ENCODE measurements around the gene EIF2S2. TPM values are rescaled to one million over a fixed set of nuclear protein-coding genes. Genes with fewer than 3 reads are reported as not detected.

Gene EIF2S2
- total RNA-seq, 1 experiment from 2014 or later: 121 TPM

GRCh38 chr20:34072778-34073177 lies 39.3 kb downstream of the EIF2S2 start:
- DNase-seq (ENCODE audit: low read depth, low spot score) (no peak), ATAC-seq (no peak)
- peaks cover 0 to 23% of the 10 kb centered on the region in 2 experiments; a peak in 2 of 4 replicates for H3K4me1 ChIP-seq (ENCODE audit: control insufficient read depth in 1 of 2, insufficient read depth in 2 of 2, low read length in 2 of 2)
- no peak overlapping the region for H3K4me3 ChIP-seq (replicated peaks in 1 of 2; ENCODE audit: low read depth in 1 of 2, low read length in 2 of 2)
- H3K9ac ChIP-seq (ENCODE audit: low read length): no peak overlapping the region
- no peaks in the 10 kb centered on the region for H3K9me2 ChIP-seq (ENCODE audit: insufficient read depth)
- no peaks in the 10 kb centered on the region for H3K9me3 ChIP-seq (ENCODE audit: control insufficient read depth in 1 of 2, insufficient read depth in 1 of 2, low read depth in 1 of 2, low read length in 2 of 2)
- no peak overlapping the region for H3K27ac ChIP-seq (ENCODE audit: low read depth, low read length)
- TSS peak; percentile 22 for BruUV-seq (replicated peaks)
- H3K27me3 ChIP-seq (ENCODE audit: insufficient read depth, low read length): no peaks in the 10 kb centered on the region
- CTCF ChIA-PET: no interaction called here
- TF ChIP-seq SP1 (IDR thresholded peaks at IDR 0.05; ENCODE audit: low read depth) (no peak), CBX3 (IDR thresholded peaks at IDR 0.05; ENCODE audit: low read depth) (no peak), POLR2A (IDR thresholded peaks at IDR 0.05; ENCODE audit: borderline replicate concordance, extremely low read depth, insufficient read depth, insufficient read length) (no peak), ZFX (IDR thresholded peaks at IDR 0.05) (no peak)
- no peak overlapping the region for H3K4me2 ChIP-seq (ENCODE audit: low read length)
- H4K20me1 ChIP-seq (ENCODE audit: insufficient read depth): peaks cover 3% of the 10 kb centered on the region; the same call in 1 of the 2 replicates
- POLR2A ChIA-PET: no interaction called here
- H3K36me3 ChIP-seq (ENCODE audit: control insufficient read depth in 1 of 2, insufficient read depth in 2 of 2, low read length in 2 of 2): peaks cover 7 to 12% of the 10 kb centered on the region in 2 experiments
- RAD21 ChIA-PET (ENCODE audit: low non-redundant PET in 1 of 2, low total read pairs in 2 of 2, uncharacterized antibody in 2 of 2, unreplicated experiment in 2 of 2): no interaction called here
- no peak overlapping the region for H2AFZ ChIP-seq (ENCODE audit: low read depth, low read length, poor library complexity, severe bottlenecking)
- peaks cover 34% of the 10 kb centered on the region; the same call in 1 of the 2 replicates for H3K79me2 ChIP-seq (ENCODE audit: insufficient read depth, low read length)
- intact Hi-C loops (cut with micrococcal nuclease): no loop called here

GRCh38 chr20:34072076-34072475 lies 40.0 kb downstream of the EIF2S2 start:
- H3K9me3 ChIP-seq (ENCODE audit: control insufficient read depth in 1 of 2, insufficient read depth in 1 of 2, low read depth in 1 of 2, low read length in 2 of 2): no peaks in the 10 kb centered on the region
- no peak overlapping the region for H3K4me3 ChIP-seq (replicated peaks in 1 of 2; ENCODE audit: low read depth in 1 of 2, low read length in 2 of 2)
- peaks cover 0 to 23% of the 10 kb centered on the region in 2 experiments; a peak in 2 of 4 replicates for H3K4me1 ChIP-seq (ENCODE audit: control insufficient read depth in 1 of 2, insufficient read depth in 2 of 2, low read length in 2 of 2)
- no peak overlapping the region for H2AFZ ChIP-seq (ENCODE audit: low read depth, low read length, poor library complexity, severe bottlenecking)
- DNase-seq (ENCODE audit: low read depth, low spot score) (no peak), ATAC-seq (no peak)
- H3K36me3 ChIP-seq (ENCODE audit: control insufficient read depth in 1 of 2, insufficient read depth in 2 of 2, low read length in 2 of 2): peaks cover 7 to 10% of the 10 kb centered on the region in 2 experiments
- TF ChIP-seq POLR2AphosphoS5 (IDR thresholded peaks at IDR 0.05; ENCODE audit: low read depth, low read length) (no peak), YY1 (IDR thresholded peaks at IDR 0.05; ENCODE audit: extremely low read depth, insufficient replicate concordance, low read depth, low read length) (no peak), EZH2 (IDR thresholded peaks at IDR 0.05) (no peak), CBX3 (IDR thresholded peaks at IDR 0.05; ENCODE audit: low read depth) (no peak), RAD21 (IDR thresholded peaks at IDR 0.05; ENCODE audit: low read depth) (no peak), CEBPB (IDR thresholded peaks at IDR 0.05; ENCODE audit: low read depth) (no peak), JUND (IDR thresholded peaks at IDR 0.05) (no peak), ATF3 (IDR thresholded peaks at IDR 0.05) (no peak), TCF7L2 (IDR thresholded peaks at IDR 0.05; ENCODE audit: borderline replicate concordance, extremely low read depth, insufficient read depth, insufficient read length) (no peak), ZNF274 (IDR thresholded peaks at IDR 0.05; ENCODE audit: low read depth, low read length) (no peak), EGR1 (IDR thresholded peaks at IDR 0.05; ENCODE audit: low read depth) (no peak), FOSL1 (IDR thresholded peaks at IDR 0.05; ENCODE audit: low read depth) (no peak), ELF1 (IDR thresholded peaks at IDR 0.05; ENCODE audit: borderline replicate concordance, low read depth) (no peak), ZBTB33 (IDR thresholded peaks at IDR 0.05; ENCODE audit: extremely low read depth, insufficient replicate concordance, low read length) (no peak)
- intact Hi-C loops (cut with micrococcal nuclease): no loop called here
- peaks cover 3% of the 10 kb centered on the region; the same call in 1 of the 2 replicates for H4K20me1 ChIP-seq (ENCODE audit: insufficient read depth)
- H3K27me3 ChIP-seq (ENCODE audit: insufficient read depth, low read length): no peaks in the 10 kb centered on the region
- no peak overlapping the region for H3K27ac ChIP-seq (ENCODE audit: low read depth, low read length)
- ChIA-PET CTCF (no interaction called here), POLR2A (no interaction called here), RAD21 (ENCODE audit: low non-redundant PET in 1 of 2, low total read pairs in 2 of 2, uncharacterized antibody in 2 of 2, unreplicated experiment in 2 of 2) (no interaction called here)
- no peaks in the 10 kb centered on the region for H3K9me2 ChIP-seq (ENCODE audit: insufficient read depth)
- H3K9ac ChIP-seq (ENCODE audit: low read length): no peak overlapping the region
- no peak overlapping the region for H3K4me2 ChIP-seq (ENCODE audit: low read length)
- peaks cover 34% of the 10 kb centered on the region; the same call in 1 of the 2 replicates for H3K79me2 ChIP-seq (ENCODE audit: insufficient read depth, low read length)
- BruUV-seq (replicated peaks): no TSS peak

Measured in HCT116 (cell line).